NCI-H1436 treated with DMSO at 0.1 percent for 48 hours (cell line): ENCODE results near the gene SDE2.
"Not testable (repeated sequence)": the region's sequence is repeated elsewhere in the genome, so short reads cannot be mapped to it uniquely, and the experiment has no call there.

ENCODE experiments used
- DNase-seq: peaks from one replicate; lab custom pipeline; 2025; lab: John Stamatoyannopoulos, UW

The SDE2 gene

GRCh38 chr1:225999227-225999911 lies at the start of gene SDE2:
TSS of gene SDE2 (minus strand) at chr1:225999343. CDS start at chr1:225999312, 31 bp downstream.
- peak; percentile 98 for DNase-seq

- no peak for DNase-seq
Measured at GRCh38 chr1:226048886-226049285, 49.7 kb upstream of the SDE2 start.

GRCh38 chr1:226047495-226047894 lies 48.4 kb upstream of the SDE2 start:
- DNase-seq, result no peak

- DNase-seq, result no peak
Measured at GRCh38 chr1:226046240-226046639, 47.1 kb upstream of the SDE2 start.

GRCh38 chr1:226044514-226045101 lies 45.5 kb upstream of the SDE2 start:
- no peak for DNase-seq

GRCh38 chr1:226041419-226041818 lies 42.3 kb upstream of the SDE2 start:
- no peak for DNase-seq

- DNase-seq, result no peak
Measured at GRCh38 chr1:226038661-226039060, 39.5 kb upstream of the SDE2 start.

- DNase-seq, result no peak
Measured at GRCh38 chr1:226035915-226036314, 36.8 kb upstream of the SDE2 start.

GRCh38 chr1:226034482-226034881 lies 35.3 kb upstream of the SDE2 start:
- DNase-seq, result no peak

GRCh38 chr1:226033991-226034390 lies 34.8 kb upstream of the SDE2 start:
- DNase-seq, result no peak

GRCh38 chr1:226033582-226033981 lies 34.4 kb upstream of the SDE2 start:
- DNase-seq, result no peak

GRCh38 chr1:226029568-226030225 lies 30.6 kb upstream of the SDE2 start:
- no peak for DNase-seq

GRCh38 chr1:226029093-226029496 lies 30.0 kb upstream of the SDE2 start:
- no peak for DNase-seq

GRCh38 chr1:226027538-226028217 lies 28.5 kb upstream of the SDE2 start:
- no peak for DNase-seq

GRCh38 chr1:226026833-226027232 lies 27.7 kb upstream of the SDE2 start:
- DNase-seq, result no peak

GRCh38 chr1:226023735-226024134 lies 24.6 kb upstream of the SDE2 start:
- no peak for DNase-seq

- DNase-seq, result no peak
Measured at GRCh38 chr1:226021801-226022200, 22.7 kb upstream of the SDE2 start.

GRCh38 chr1:226021401-226021800 lies 22.3 kb upstream of the SDE2 start:
- no peak for DNase-seq

- no peak for DNase-seq
Measured at GRCh38 chr1:226019572-226019971, 20.4 kb upstream of the SDE2 start.

GRCh38 chr1:226017070-226017469 lies 17.9 kb upstream of the SDE2 start:
- DNase-seq, result no peak

- DNase-seq, result no peak
Measured at GRCh38 chr1:226009650-226010044, 10.5 kb upstream of the SDE2 start.

GRCh38 chr1:226007126-226007892 lies 8.2 kb upstream of the SDE2 start:
- DNase-seq, result not testable (repeated sequence)
